CD4-positive, alpha-beta T cell treated with Interleukin-17A for 4 hours (primary cell): ENCODE results near the gene GLIS2.
A peak's percentile ranks its signal among the peaks of the same experiment; 100 is the strongest.

Source experiments
- DNase-seq: peaks from one replicate; pipeline ENCODE4 v3.0.0-alpha.2; 2020; ENCODE audit warnings: mixed read lengths

The GLIS2 gene

GRCh38 chr16:4315186-4316107 is at the start of gene GLIS2:
GLIS2 (plus strand) TSS chr16:4316067; CDS start chr16:4332281, 16,214 bp downstream.
- DNase-seq, result peak; percentile 50

GRCh38 chr16:4266372-4266771 is 49.5 kb upstream of the GLIS2 start:
- DNase-seq, result no peak

DNA sequence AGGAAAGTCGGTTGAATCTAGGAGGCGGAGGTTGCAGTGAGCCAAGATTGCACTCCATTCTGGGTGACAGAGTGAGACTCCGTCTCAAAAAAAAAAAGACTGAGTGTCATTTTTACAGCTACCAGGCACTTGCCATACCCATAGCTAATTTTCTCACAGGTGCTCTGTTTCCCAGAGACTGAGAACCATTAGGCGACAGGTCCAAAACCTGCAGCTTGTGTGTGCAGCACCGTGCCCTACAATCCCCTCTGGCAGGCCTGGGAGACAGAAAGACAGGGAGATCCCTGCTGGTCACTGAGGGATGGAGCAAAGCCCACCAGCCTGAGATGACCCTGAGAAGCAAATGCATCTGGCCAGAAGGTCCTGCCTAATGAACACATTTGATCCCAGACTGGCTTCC is 45.8 kb upstream of the GLIS2 start:
- DNase-seq, result no peak

- DNase-seq, result no peak
These were observed 45.3 kb upstream of the GLIS2 start for GRCh38 chr16:4270595-4270994.

- peak; percentile 91 for DNase-seq
These were observed 44.4 kb upstream of the GLIS2 start for GRCh38 chr16:4271176-4272113.

- no peak for DNase-seq
These were observed 43.5 kb upstream of the GLIS2 start for GRCh38 chr16:4272114-4272956.

GRCh38 chr16:4273858-4274311 is 42.0 kb upstream of the GLIS2 start:
- DNase-seq, result peak; percentile 71

- no peak for DNase-seq
These were observed 40.0 kb upstream of the GLIS2 start for GRCh38 chr16:4275861-4276260.

DNA sequence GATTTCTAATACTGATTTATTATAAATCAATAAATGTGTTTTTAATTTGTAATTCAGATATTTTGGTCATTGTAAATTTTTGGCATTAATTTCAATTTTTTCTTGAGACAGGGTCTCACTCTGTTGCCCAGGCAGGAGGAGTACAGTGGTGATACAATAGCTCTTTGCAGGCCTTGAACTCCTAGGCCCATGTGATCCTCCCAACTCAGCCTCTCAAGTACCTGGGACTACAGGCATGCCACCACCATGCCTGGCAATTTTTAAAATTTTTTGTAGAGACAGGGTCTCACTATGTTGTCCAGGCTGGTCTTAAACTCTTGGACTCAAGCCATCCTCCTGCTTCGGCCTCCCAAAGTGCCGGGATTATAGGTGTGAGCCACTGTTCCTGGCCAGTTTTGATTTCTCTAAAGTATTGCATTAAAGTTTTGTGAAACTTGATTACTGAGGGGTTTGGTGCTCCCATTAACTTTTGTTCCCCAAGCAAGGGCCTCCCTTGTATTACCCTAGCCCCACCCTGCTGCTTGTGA is 37.8 kb upstream of the GLIS2 start:
- no peak for DNase-seq

- no peak for DNase-seq
These were observed 35.2 kb upstream of the GLIS2 start for GRCh38 chr16:4280625-4281024.

DNA sequence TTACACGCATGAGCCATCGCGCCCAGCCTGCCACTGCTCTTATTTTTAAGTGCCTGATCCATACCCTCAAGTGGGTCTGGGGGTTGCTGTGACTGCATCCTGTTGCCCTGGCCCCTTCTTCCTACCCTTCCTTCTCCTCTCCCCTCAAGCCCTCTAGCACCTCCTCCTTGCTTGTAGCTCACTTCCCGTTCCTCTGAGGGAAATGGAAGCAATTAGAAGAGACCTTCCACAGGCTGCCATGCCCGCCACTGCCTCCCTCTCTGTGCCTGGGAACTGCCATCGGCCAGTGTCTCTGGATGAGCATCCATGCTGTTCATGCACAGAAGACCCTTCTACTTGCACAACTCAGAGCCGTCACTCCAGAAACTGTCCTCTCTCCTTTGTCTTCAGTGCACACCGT is 32.4 kb upstream of the GLIS2 start:
- no peak for DNase-seq

DNA sequence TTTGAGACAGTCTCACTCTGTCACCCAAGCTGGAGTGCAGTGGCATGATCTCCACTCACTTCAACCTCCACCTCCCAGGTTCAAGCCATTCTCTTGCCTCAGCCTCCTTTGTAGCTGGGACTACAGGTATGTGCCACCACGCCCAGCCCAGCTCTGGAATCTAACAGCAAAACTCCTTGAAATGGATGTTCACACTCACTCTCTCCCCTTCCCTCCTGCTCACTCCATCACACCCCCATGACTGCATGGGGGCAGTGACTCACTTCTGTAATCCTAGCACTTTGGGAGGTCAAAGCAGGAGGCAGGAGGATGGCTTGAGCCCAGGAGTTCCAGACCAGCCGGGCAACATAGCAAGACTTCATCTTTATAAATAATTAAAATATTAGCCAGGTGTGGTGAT is 31.9 kb upstream of the GLIS2 start:
- DNase-seq, result no peak

DNA sequence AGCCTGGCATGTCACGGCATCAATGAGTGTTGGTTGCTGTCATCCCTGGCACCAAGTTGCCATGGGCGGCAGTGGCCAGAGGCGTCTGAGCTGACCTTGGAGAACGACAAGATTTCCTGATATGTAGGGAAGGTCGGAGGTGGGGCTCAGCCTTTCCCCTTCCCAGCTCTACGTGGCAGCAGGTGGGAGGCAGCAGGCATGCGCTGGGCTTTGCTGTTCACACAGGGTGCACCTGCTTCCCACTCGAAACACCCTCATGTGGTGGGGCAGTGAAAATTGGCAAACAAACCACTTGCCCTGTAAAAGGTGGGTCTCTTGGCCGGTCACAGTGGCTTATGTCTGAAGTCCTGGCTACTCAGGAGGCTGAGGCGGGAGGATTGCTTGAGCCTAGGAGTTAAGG is 30.7 kb upstream of the GLIS2 start:
- DNase-seq, result no peak

DNA sequence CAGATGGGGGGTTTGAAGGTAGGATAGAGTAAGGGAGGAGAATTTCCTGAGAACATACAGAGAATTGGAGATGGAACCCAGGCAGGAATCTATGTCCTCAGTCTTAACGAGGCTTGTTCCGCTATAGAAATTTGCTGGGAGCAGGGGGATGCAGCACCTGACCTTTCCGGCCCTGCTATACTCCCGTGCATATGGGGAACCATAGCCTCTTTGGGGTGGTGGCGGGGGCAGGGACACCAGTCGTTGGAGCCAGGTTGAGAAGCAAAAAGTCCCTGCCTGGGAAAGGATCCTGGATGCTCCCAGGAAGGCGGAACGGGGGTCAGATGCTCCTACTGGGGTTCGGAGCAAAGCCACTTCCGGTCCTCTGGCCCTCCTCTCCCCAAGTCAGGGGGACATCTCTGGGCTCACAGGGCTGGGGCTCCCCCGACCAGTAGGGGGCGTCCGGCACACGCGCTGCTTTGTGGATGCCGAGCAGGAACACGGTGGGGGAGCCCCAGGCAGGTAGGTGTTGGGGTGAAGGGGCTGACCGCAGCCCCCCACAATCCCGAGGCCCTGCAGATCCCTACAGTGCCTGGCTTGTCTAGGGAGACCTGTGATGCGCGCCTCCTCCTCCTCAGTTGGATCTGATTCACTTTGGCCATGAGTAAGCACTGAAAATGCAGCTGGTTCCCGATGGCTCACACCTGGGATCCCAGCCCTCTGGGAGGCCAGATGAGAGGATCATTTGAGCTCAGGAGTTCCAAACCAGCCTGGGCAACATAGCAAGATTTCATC is 27.5 kb upstream of the GLIS2 start:
- DNase-seq, result peak; percentile 92

GRCh38 chr16:4290236-4290830 is 25.5 kb upstream of the GLIS2 start:
- no peak for DNase-seq

- no peak for DNase-seq
These were observed 24.2 kb upstream of the GLIS2 start for GRCh38 chr16:4291699-4292098.

GRCh38 chr16:4293181-4293716 is 22.6 kb upstream of the GLIS2 start:
- DNase-seq, result no peak

- DNase-seq, result no peak
These were observed 21.9 kb upstream of the GLIS2 start for GRCh38 chr16:4293822-4294457.

GRCh38 chr16:4295581-4295980 is 20.3 kb upstream of the GLIS2 start:
- no peak for DNase-seq

DNA sequence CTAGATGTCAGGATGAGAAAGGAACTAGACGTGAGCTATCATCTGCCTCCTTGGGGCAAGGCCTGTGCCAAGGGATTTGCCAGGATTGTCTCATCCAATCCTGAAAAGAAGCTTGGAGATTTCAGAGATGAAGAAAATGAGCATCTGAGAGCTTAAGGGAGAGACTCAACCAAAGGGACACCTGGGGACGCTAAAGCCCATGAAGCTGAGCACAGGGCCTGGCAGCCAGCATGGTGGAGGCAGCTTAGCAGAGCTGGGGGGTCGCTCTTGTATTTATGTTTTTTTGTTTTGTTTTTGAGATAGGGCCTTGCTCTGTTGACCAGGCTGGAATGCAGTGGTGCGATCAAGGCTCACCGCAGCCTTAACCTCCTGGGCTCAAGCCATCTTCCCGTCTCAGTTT is 18.4 kb upstream of the GLIS2 start:
- no peak for DNase-seq
